PC-3 (cell line): ENCODE measurements around the gene CDK19.
"Not testable (repeated sequence)": the region's sequence is repeated elsewhere in the genome, so short reads cannot be mapped to it uniquely, and the experiment has no call there.

Experiments
- CTCF ChIP-seq: fragments of 300-600 bp; sonication (generic); conservative IDR thresholded peaks from 2 replicates; pipeline ENCODE4 v1.5.1; 2017; ENCODE audit warnings: antibody characterized with exemption, low read depth, mild to moderate bottlenecking, low read length
- EZH2 ChIP-seq: fragments of 300-600 bp; sonication (generic); IDR thresholded peaks from one replicate; pipeline ENCODE4 v1.6.1; 2017; ENCODE audit warnings: antibody characterized with exemption, mild to moderate bottlenecking, low read length; ENCODE audit not compliant: unreplicated experiment

DNA sequence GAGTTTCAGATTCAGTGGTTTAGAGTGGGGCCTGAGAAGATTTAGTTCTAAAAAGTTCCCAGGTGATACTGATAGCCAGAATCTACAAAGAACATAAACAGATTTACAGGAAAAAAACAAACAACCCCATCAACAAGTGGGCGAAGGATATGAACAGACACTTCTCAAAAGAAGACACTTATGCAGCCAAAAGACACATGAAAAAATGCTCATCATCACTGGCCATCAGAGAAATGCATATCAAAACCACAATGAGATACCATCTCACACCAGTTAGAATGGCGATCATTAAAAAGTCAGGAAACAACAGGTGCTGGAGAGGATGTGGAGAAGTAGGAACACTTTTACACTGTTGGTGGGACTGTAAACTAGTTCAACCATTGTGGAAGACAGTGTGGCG is 214.6 kb downstream of the CDK19 start:
- TF ChIP-seq CTCF, EZH2: not testable (repeated sequence)
